GM19328 (cell line): ENCODE data around the gene LLPH.

Experiments used
- ATAC-seq: cut with Tn5 transposase; IDR thresholded peaks from one replicate; pipeline ENCODE4 v1.9.1; 2021; ENCODE audit warnings: mild to moderate bottlenecking, moderate library complexity; ENCODE audit not compliant: unreplicated experiment

The LLPH gene

DNA sequence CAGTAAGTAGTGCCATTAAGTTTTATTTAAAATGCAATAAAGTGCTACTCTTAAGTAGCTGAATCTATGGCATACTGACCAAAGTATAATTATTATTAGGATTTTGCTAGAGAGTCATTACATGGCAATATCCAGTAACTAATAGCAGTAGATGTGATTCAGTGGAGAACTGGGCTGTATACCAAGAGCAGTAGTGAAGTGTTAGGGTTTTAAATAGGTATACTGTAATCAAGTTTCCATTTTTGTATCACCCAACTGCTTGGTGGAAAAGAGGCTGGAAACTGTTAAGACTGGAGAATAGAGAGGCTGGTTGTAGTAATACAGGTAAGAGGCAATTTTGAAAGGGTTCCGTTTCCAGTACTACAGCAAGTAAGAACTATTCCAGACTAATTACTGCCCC is 13.3 kb upstream of the LLPH start:
- no peak for ATAC-seq

DNA sequence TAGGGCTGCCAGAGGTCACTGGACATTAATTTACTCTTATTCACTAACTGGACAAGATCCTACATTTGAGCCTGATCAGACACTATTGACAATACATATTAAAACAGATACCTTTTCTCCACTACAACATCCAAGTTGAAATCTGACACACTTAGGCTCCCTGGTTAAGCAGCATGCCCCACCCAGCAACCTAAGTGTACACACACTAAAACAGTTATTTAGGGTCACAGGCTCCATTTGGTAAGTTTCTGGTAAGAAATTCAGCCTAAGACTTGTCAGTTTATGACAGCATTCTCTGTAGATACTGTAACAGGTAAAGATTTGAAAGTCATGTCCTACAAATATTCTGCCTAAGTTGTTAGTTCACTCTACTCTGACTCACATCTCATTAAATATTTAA is 12.3 kb upstream of the LLPH start:
- ATAC-seq, result no peak

DNA sequence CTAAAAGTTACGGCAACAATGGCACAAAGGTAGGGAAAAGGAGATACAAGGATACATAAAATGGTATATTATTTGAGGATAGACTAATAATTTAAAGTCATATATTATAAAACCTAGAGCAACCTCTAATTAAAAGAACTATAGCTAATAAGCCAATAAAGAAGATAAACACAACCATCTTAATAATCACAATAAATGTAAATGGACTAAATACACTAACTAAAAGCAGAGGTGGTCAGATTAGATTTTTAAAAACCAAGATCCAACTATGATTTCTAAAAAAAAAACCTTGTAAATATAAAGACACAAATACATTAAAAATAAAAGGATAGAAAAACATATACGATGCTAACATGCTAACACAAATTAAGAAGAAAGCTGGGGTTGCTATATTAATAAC is 10.7 kb upstream of the LLPH start:
- no peak for ATAC-seq

DNA sequence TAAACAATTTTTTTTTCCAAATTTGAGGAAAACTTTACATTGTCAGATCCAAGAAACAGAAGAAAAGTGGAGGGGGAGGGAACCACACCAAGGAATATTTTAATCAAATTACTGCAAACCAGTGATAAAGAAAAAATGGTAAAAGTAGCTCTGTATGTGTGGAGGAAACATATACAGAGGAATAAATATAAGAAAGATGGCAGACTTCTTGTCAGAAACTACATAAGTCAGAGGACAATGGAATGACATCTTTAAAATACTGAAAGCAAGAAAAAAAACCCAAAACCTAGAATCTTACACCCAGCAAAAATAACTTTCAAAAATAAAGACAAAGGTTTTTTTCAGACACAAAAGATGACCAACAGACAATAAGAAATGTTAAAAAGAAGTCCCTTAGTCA is 10.2 kb upstream of the LLPH start:
- ATAC-seq, result no peak

DNA sequence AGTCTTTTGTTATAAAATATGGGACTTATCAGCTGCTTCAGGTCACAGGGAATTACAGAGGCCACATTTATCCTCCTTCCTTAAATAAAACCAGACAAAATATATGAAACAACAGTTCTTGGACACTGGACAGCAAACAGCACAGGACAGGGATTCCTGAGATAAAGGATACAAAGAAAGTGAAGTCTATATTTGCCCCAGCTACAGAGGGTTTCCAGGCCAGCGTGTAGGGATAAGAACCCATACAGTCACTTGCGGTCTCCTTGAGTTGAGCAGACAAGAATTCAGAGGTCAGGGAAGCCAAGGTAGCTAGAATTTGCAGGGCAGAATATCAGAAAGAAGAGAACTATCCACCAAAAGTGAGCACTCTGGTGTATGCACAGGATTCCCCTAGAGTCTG is 8.8 kb upstream of the LLPH start:
- no peak for ATAC-seq

DNA sequence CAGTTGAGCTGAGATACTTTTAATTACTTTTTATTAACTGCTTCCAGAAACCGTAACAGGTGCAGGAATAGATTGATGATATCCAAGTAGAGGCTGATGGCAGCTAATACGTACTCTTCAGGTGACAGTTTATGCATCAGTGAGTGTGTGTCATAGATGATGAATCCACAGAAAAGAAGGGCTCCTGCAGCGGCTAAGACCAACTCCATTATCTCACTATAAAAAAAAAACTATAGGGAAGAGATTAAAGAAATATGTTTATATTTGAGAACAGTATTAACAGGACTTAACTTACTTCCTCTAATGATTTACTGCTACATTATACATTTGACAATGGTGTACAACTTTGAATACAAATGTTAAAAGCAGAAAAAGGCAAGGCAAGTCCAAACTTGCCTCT is 7.4 kb upstream of the LLPH start:
- ATAC-seq, result no peak

DNA sequence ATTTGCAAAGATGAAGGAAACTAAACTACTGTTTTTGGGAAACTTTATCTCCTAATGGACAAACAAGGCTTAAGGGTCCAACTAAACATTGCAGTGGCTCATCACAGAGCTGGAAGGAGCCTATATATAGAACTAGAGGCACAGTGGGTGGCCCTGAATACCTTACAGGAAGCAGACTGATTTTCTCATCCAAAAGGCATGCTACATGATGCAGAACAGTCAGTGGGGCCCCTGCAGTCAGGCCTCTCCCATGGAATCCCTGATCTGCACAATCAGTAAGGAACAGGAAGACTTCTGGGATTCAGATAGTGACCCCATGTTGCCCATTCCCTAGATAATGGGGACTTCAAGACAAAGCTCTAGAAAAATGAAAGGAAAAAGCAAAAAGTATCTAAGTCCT is 1.9 kb upstream of the LLPH start:
- no peak for ATAC-seq

DNA sequence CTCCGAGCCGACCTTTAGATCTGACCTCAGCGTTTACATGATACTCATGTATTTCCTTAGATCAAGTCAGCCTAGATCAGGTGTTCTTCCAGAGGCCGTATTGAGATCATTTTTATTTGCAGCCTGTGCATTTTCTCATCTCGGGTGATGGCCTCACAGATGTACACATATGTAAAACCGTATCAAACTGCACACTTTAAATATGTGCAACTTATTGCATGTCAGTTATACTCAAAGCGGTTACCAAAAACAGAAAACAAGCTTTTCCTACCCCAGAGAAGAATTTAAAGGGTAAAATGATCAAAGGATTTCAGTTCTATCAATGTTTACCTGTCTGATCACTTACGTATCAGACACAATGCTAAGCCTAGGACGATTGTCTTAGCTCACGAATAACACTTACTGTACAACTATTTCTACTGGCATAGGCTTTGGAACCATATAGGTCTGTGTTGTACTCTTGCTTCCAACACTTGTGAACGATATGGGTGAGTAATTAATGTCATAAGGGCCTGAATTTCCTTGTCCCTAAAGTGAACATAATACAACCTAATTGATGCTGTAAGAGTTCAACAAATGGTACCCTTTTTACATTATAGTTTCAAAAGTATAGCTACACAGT is 628 bp upstream of the LLPH start:
- peak; percentile 57 for ATAC-seq

DNA sequence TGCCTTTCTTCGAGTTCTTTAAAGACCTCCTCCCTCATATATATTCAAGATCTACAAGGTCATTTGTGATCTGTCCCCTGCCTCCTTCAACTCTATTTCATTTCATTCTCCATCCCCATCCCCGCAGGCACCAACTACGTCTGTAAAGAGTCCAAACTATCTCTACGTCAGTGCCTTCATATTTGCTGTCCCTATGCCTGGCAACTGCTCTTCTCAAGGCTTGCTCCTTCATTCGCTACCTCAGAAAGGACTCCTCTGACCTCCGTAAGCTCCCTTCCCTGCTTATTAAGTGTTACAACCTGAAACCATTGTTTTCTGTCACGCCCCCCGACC is 650 bp downstream of the LLPH start:
- no peak for ATAC-seq

DNA sequence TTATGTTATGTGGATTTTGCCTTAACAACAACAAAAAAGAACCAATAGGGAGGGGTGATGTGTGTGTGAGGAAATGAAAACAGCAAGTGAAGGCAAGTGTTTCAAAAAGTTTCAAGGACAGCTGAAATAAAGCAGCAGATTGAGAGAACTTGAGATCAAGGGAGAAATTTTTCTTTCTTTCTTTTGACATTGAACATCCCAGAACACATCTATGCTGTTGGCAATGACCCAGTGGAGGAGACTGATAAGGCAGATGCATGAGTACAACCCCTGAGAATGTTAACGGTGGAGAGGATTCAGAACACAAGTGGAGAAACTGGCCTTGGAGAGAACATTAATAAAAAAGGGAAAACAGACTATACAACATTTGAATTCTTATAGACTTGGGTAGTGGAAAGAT is 2.9 kb downstream of the LLPH start:
- ATAC-seq, result no peak

DNA sequence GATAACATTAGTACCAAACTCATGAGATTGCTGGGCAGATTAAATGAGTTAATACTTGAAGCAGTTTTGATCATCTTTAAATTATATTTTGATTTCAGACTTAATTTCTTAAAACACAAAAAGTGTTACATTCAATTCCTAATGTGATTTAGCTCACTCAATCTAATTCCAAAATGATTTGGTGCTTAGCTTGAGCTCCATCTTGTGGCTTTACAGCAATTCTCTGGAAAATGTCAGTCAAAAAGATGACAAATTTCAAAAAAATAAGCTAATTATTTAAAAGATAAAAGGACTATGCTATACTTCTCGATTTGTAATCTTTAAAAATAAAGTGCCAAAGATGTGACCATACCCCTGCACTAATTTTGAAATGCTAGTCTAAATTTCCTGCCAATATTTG is 10.1 kb downstream of the LLPH start:
- ATAC-seq, result no peak

DNA sequence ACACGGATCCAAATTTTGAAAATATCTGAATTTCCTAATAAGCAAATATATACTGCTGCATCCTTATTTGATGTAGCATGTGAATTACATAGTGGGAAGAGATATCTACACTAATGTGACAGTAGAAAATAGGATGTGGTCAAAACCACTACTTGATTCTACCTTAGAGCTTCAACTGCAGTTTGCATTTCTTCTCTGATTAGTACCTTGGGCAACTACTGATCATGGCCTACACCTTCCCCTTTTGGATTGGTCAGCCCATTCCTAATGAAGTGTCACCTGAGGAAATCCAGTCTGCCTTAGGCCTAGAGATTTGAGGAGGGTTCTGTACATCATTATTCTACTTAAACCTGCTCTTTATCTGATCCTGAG is 10.7 kb downstream of the LLPH start:
- ATAC-seq, result no peak

DNA sequence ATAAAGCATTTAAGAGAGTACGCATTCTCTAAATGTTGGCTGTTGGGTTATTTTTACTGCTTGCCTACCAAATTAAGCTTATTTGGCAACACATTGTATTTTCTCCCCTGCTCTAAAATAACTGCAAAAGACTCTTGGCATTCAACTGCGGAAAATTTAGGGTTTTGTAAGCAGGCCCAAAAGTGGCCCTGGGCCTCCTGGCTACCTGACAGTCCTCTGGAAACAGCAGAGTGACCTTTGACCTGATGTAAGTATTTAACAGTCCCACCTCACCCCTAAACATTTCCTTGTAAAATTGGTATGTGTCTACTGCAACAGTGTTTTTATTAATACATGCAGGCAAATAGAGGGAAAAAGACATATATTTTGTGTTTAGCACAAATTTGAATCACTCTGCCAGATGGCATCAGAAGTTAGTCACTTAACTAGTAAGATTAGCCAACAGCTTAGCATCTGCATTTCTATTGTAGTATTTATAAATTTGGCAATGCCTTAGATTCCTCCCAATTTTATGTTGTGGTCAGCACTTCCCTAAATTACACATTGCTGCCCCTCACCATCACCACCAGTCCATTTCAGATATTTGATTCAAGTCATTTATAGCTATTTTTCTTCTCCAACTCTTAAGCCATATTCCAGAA is 11.2 kb downstream of the LLPH start:
- ATAC-seq, result no peak

DNA sequence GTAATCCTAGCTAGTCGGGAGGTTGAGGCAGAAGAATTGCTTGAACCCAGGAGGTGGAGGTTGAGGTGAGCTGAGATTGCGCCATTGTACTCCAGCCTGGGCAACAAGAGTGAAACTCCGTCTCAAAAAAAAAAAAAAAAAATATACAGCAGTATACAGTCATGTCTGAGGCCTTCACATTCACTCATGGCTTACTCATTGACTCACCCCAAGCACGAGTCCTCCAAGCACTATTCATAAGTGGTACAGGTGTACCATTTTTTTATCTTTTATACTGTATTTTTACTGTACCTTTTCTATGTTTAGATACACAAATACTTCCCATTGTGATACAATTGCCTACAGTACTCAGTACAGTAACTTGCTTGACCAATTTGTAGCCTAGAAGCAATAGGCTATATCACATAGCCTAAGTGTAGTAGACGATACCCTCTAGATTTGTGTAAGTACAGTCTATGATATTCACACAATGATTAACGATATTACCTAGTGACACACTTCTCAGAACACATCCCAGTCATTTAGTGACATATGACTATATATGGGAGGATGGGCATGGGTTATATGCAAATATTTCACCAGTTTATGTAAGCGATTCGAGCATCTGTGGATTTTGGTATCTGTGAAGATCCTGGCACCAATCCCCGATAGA is 12.2 kb downstream of the LLPH start:
- no peak for ATAC-seq

DNA sequence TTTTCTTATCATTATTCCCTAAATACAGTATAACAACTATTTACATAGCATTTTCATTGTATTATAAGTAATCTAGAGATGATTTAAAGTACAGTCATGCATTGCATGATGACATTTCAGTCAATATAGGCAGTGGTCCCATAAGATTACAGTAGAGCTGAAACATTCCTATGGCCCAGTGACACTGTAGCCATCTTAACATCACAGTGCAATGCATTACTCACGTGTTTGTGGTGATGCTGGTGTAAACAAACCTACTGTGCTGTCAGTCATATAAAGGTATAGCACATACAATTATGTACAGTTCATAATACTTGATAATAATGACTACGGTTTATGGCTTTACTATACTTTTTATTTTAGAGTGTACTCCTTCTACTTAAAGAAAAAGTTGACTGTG is 13.3 kb downstream of the LLPH start:
- ATAC-seq, result no peak

DNA sequence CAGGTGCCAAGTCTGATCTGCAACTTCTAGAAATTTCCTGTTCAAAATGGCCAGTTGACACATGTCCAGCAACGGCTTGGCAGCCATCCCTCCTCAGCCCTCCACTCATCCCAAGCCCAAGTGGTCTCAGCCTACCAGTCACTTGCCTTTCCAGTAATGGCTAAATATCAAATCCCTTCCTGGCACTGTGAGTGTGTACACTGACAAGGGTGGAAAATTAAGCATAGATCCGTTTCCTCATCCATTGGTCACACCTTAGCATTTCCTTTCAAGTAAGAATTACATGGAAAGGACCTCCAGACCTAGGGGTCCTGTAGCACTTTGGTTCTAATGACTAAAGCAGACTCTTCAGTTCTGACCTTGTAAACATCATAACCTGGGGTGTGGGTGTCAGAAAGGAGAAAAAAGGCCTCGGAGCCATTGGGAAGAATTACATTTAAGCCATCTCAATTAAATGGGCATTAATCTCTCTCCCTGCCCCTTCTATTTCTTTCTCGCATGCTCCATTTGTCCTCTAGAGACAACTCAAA is 15.4 kb downstream of the LLPH start:
- no peak for ATAC-seq

DNA sequence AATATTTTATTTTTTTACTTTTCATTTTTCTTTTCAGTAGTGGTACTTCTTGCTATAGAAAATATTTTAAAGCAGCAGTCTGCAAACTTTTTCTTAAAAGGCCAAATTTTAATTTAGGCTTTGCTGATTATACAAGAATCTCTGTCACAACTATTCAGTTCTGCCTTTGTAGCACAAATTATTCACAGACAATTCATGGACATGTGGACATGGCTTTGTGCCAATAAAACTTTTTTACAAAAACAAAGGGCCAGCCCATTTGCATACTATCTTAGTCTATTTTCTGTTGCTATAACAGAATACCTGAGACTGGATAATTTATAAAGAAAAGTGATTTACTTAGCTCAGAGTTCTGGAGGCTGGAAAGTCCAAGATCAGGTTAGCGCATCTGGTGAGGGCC is 17.1 kb downstream of the LLPH start:
- no peak for ATAC-seq

DNA sequence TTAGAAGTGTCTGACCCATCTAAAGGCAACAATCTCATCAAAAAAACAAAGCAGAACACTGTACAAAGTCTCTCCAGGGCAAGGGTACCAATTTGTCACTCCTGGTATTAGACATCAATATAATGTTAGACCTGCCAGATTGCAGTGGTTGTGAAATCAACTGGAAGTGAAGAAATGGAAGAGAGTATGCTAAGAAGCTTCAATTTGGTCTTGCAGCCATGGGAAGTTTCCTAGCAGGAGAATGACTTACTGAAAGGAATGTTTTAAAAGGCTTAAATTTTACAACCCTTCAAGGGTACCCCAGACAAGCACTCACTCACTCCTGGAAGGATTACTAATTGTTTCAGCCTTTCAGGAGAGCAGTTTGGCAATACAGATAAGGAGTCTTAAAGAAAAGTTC is 18.9 kb downstream of the LLPH start:
- no peak for ATAC-seq

DNA sequence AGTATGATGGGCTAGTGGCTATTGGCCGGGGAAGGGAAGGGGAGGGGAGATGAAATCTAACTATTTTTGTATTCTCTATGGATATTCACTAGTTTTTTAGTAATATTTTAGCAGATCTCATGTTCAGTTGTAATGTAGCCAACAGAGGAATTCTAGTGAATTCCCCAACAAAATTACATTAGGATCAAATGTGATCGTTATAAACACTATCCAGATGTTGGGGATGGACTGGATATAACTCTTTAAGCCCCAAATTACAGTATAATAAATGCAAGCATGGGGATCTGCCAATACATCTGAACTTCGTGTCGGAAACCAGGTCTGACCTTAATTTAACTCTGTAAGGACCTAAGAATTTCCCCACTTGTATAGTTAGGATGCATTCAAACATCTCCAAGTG is 21.5 kb downstream of the LLPH start:
- ATAC-seq, result no peak

DNA sequence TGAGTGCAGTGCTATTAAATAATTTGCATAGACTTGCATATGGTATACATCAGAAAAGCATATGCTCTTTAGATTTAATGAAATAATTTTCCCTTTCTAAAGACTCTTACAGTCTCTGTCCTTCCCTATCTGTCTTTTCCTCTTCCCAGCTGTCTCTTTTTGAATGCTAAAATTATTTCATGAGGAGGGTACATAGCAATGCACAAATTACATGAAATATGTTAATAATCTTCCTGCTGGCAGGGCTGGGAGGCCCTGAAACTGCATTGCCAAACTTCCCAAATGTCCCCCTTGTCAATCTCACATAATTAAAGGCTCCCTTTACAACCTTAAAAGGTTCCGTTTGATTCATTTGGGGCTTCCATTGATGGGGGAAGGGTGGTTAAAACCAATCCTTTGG is 22.2 kb downstream of the LLPH start:
- ATAC-seq, result no peak

DNA sequence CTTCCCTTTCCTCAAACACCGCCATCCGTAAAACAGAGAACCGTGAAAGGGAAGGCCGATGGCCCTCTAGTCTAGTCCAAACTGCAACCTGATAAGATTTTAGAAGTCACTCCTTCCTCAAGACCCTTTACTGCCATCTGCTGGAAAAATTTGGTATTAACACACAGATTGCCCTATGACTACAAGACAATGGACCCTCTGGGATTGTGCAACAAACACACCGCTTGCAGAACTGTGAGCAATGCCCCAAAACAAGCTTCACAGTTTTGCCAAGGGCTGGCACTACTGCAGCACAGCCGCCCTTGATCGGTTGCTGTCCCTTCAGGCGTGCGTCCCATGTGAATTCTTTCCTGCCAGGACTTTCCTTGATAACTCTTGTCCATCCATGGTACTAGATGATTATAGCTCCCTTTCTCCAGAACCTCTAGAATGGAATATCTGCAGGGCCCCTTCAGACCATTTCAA is 23.1 kb downstream of the LLPH start:
- peak; percentile 78 for ATAC-seq
